ENCODE data around the gene YARS2.
"Not testable (repeated sequence)": the region's sequence is repeated elsewhere in the genome, so short reads cannot be mapped to it uniquely, and the experiment has no call there.

YARS2 gene

DNA sequence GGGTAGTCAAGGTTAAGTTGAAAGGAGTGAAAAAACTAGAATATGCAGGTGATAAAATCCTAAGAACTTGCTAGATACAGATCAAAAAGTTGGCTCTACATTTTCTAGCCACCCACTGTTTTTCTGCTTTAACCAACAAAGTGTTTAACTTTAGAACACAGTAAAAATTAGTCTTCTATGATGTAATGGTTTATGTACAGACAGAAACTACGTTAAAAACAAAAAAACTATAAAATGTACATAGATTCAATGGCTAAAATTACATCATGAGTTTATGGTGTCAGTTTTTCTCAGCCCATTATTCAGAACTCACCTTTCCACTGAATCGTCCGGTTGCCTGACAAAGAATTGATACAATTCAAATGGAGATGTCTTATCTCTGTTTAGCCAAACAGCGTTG is 2.1 kb downstream of the YARS2 start:
- DNase-seq = no peak

GRCh38 chr12:32743264-32743663 is 12.4 kb downstream of the YARS2 start:
- DNase-seq = no peak

DNA sequence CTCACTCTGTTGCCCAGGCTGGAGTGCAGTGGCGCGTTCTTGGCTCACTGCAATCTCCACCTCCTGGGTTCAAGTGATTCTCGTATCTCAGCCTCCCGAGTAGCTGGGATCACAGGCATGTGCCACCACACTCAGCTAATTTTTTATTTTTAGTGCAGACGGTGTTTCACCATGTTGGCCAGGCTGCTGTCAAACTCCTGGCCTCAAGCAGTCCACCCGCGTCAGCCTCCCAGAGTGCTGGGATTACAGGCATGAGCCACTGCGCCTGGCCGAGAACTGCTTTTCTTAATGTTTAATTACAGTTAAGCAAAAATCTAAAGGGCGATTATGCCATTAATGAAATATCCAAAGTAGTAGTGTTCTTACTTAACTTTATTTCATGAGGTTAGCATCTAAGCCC is 13.6 kb downstream of the YARS2 start:
- no peak for DNase-seq

- no peak for DNase-seq
These were observed 16.4 kb downstream of the YARS2 start for GRCh38 chr12:32739279-32739678.

DNA sequence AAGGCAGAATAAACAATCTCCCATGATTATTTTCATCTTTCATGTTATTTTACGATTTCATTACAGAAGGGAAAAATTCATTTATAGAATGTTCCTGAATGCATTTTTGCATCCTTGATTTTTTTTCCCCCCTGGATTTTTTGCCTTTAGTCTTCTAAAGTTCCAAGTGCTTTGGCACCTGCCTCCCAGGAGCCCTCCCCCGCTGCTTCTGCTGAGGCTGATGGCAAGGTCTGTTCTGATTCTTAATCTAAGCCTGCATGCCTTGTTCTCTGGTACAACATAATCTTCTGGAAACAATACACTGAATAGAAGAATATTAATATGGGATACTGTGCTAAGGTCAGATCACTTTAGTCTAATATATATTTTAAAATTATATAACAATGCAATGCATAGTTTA is 18.0 kb downstream of the YARS2 start:
- DNase-seq = no peak

- DNase-seq = no peak
These were observed 19.3 kb downstream of the YARS2 start for GRCh38 chr12:32736445-32736844.

DNA sequence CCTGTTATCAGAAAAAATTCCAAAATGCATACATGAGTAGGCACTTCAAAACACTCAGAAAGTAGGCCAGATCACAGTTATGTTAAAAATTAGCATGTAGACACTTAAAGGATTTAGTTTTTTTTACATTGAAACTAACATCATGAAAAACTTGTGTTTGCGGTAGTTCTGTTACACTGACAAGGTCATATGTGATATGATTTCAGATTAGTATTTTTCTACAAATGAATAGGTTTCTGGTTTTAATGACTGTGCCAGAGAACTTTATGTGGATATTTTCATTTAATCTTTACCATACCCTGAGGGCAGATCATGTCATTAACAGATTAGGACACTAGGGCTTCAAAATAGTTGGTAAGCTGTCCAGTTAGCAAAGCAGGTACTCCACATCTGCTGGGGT is 20.7 kb downstream of the YARS2 start:
- no peak for DNase-seq

- no peak for DNase-seq
These were observed 28.5 kb downstream of the YARS2 start for GRCh38 chr12:32727237-32727636.

GRCh38 chr12:32726286-32726685 is 29.4 kb downstream of the YARS2 start:
- DNase-seq = no peak

DNA sequence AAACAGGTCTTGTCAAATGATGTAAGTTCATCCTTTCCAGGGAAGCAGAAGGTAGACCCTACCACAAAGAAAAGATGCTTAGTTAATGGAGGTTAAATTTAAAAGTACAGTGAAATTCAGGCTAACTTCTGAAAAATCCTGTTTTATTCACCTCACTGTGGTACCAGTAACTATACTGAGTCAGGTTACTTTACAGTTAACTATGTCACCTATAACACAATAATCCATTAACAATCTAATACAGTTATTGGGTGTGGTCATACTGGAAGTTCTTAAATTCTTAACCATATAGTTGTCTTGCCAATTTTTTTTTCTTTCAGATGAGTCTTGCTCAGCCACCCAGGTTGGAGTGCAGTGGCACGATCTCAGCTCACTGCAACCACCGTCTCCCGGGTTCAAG is 30.4 kb downstream of the YARS2 start:
- DNase-seq = not testable (repeated sequence)

DNA sequence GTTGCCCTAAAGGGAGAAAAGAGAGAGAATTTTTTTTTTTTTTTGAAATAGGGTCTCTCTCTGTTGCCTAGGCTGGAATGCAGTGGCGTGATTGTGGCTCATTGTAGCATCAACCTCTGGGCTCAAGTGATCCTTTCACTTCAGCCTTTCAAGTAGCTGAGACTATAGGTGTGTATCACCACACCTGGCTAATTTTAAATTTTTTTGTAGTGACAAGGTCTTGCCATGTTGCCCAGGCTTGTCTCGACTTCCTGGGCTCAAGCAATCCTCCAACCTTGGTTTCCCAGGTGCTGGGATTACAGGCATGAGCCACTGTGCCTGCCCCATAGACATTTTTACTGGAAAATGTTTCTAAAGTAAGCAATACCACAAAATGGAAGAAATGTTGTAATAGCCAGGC is 36.8 kb downstream of the YARS2 start:
- no peak for DNase-seq

GRCh38 chr12:32714772-32715171 is 40.9 kb downstream of the YARS2 start:
- DNase-seq = no peak

GRCh38 chr12:32708926-32709325 is 46.8 kb downstream of the YARS2 start:
- DNase-seq = no peak

DNA sequence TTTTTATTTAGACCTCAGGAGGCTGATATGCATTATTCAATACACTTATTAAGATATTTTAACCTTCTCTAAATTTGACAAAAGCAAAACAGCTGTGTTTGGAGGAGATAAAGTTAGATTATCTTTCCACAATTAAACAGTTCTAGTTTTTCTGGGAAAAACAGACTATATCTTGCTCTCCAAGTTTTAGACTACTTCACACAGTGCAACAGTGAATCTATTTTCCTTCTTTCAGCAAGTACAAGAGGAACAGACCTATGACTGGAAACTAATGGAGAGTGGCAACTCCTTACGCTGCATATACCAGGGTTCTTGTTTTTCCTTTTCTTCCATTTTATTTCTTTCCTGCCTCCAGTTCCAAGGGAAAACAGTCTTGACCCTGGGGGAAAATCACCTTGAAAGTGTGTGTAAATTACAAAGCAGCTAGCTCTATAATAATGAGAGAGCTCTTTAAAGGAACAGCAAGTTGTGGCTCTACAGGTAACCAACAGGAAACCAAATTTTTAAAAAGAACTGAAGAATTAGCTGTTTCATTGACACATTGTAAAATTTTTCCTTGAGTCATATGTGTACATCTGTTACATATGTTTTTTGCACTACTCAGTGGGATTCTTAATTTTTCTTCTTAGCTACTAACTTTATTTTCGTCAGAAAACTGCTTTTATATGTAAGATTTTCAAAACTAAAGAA is 49.2 kb downstream of the YARS2 start:
- no peak for DNase-seq

DNA sequence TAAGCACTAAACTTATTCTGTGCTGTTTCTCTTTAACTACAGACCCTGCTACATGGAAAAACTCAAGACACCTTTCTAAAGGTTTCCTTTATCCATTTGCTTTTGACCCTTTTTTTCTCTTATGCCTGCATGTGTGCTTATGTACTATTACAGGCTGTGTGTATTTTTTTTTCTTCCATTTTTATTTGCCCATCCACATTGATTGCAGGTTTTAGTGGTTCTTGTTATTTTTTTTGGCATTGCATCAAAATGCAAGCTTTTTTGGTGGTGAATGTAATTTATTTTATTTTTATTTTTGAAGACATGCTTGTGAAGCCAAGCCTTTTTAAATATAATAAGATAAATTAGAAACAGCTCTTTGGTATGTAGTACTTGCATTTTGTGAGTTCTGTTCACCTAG is 49.9 kb downstream of the YARS2 start:
- DNase-seq = no peak

DNA sequence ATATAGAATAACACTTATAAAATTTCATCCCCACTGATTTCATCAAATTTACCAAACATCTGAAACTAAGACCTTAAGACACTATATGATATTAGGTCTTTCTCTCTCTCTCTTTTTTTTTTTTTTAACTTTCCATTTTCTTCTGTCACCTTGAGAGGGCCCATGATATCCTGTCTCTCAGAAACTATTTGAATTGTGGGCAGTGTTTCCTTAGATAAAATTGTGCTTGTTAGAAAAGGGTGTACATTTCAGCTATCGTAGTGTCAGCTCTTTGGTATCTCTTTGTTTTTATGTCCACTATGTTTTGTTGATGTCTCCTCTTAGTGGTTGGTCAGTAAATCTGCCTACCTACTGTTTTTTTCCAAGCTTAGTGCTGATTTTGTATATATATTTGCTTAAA is 52.8 kb downstream of the YARS2 start:
- DNase-seq = no peak

DNA sequence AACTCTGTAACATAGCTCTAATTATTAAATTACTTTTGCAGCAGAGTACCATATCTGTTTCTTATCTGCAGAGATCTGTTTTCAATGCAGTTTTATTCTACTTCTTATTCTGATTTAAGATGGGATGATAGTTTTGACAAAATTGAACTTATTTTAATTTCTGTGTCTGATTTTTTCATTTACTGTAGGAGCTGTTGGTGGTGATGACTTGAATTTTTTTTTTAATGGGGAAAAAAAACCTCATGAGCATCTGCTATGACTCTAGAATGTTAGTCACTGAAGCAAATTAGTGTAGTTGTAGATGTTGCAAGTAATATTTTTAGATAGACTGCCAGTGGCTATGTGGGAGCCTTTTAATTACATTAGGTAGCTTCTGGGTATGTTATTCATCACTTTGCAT is 53.2 kb downstream of the YARS2 start:
- DNase-seq = no peak

DNA sequence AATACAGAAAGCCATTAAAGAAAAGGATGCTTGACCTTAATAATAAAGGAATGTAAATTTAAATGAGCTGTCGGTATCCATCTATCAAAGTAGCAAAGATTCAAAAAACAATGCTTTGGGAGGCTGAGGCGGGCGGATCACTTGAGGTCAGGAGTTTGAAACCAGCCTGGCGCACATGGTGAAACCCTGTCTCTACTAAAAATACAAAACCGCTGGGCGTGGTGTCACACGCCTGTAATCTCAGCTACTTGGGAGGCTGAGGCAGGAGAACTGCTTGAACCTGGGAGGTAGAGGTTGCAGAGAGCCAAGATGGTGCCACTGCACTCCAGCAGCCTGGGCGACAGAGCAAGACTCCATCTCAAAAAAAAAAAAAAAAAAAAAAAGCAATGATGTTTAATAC is 56.3 kb downstream of the YARS2 start:
- not testable (repeated sequence) for DNase-seq

GRCh38 chr12:32698285-32698684 is 57.4 kb downstream of the YARS2 start:
- DNase-seq = no peak

- DNase-seq = no peak
These were observed 58.3 kb downstream of the YARS2 start for GRCh38 chr12:32697445-32697844.
